ENCODE data around the gene PRSS12. TPM values are rescaled to one million over a fixed set of nuclear protein-coding genes. Genes with fewer than 3 reads are reported as not detected.
"Not testable (repeated sequence)": the region's sequence is repeated elsewhere in the genome, so short reads cannot be mapped to it uniquely, and the experiment has no call there.

PRSS12 gene
- total RNA-seq, 4 donors from 2014 or later: 0.19 to 0.44 (median 0.28) TPM

DNA sequence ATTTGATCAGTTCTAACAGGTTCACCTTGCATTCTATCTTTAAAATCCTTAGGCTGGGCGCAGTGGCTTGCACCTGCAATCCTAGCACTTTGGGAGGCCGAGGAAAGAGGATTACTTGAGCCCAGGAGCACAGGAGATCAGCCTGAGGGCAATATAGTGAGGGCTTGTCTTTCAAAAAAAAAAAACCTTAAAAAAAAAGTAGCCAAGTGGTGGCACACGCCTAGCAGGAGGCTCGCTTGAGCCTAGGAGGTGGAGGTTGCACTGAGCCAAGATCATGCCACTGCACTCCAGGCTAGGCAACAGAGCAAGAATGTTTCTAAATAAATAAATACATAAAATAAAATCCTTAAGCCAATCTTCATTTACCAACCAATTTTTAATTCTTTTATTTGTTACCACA lies 75.6 kb downstream of the PRSS12 start:
- DNase-seq (ENCODE audit: low spot score) (no peak), ATAC-seq (ENCODE audit: low FRiP score) (no peak)
- TF ChIP-seq CTCF (IDR thresholded peaks at IDR 0.05): no peak

DNA sequence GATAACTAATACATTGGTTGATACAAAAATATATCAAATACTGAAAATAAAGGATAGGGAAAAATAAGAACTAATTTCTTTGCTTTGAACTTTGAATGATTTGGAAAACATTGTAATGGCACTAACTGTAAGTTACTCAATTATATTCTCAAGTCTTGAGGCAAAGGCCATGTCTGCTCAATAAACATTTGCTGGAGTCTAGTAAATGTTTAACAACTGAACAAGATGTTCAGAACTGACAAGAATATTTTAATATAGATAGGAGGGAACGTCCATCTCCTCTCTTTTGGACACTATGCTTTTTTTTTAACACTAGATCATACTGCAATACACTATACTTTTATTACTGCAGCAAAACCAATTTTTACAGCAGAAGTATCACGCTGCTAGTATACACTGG lies 76.2 kb downstream of the PRSS12 start:
- ATAC-seq (ENCODE audit: low FRiP score): no peak
- TF ChIP-seq CTCF (IDR thresholded peaks at IDR 0.05): no peak
- DNase-seq (ENCODE audit: low spot score): no peak

- TF ChIP-seq CTCF (IDR thresholded peaks at IDR 0.05): no peak
- DNase-seq (ENCODE audit: low spot score) (no peak), ATAC-seq (ENCODE audit: low FRiP score) (no peak)
Measured at GRCh38 chr4:118273642-118274041, 79.2 kb downstream of the PRSS12 start.

DNA sequence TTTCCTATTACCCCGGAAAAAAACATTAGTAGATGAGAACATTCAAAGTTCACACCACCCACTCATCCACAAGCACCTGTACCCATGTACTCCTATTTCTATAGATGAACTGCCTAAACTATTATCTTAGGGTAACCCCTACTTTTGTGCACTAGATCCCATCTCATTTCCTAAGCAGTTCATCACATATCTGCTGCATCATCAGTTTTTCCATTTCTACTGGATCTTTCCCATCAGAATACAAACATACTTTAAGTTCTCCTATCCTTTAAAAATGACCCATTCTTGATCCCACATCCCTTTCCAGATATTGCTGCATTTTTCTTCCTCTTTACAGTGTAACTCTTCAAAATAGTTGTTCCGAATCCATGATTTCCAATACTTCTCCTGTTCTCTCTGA lies 81.0 kb downstream of the PRSS12 start:
- ATAC-seq (ENCODE audit: low FRiP score) (no peak), DNase-seq (ENCODE audit: low spot score) (no peak)
- no peak for TF ChIP-seq CTCF (IDR thresholded peaks at IDR 0.05)

- TF ChIP-seq CTCF (IDR thresholded peaks at IDR 0.05): no peak
- DNase-seq (ENCODE audit: low spot score) (no peak), ATAC-seq (ENCODE audit: low FRiP score) (no peak)
Measured at GRCh38 chr4:118270492-118270891, 82.3 kb downstream of the PRSS12 start.

DNA sequence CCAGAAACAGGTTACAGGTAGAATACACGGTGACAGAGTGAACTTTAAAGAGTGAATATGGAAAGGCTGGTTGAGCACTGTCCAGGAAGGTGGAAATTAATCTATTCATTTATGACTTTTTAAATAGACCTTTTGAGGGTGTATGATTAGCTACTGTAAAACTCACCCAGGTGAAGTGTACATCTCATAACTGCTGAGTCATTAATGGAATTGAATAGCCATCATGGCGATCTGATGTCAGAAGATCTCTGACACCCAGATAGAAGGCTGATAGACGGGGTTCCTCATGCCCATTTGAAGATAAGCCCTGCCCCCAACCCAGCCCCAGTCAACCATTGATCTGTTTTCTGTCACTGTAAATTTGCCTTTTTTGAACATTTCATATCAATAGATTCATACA lies 84.0 kb downstream of the PRSS12 start:
- ATAC-seq (ENCODE audit: low FRiP score): no peak
- no peak for DNase-seq (ENCODE audit: low spot score)
- no peak for TF ChIP-seq CTCF (IDR thresholded peaks at IDR 0.05)

- not testable (repeated sequence) for ATAC-seq (ENCODE audit: low FRiP score); DNase-seq (ENCODE audit: low spot score)
Measured at GRCh38 chr4:118266145-118266496, 86.7 kb downstream of the PRSS12 start.
